ENCODE data around the gene A1BG. TPM values are rescaled to one million over a fixed set of nuclear protein-coding genes. Genes with fewer than 3 reads are reported as not detected.
"Not testable (repeated sequence)": the region's sequence is repeated elsewhere in the genome, so short reads cannot be mapped to it uniquely, and the experiment has no call there.

The A1BG gene
- total RNA-seq, 1 donor from 2014 or later = 21.8 TPM

GRCh38 chr19:58349590-58349989 lies 3.7 kb downstream of the A1BG start:
- Mint-ChIP-seq H3K36me3 (ENCODE audit: low read depth) (peaks cover 6% of the 10 kb centered on the region), H3K4me3 (peak overlapping the region; percentile 64), H3K9me3 (no peaks in the 10 kb centered on the region), H3K4me1 (peaks cover 32% of the 10 kb centered on the region), H3K27ac (no peak overlapping the region), H3K27me3 (no peaks in the 10 kb centered on the region)
- no peak for TF ChIP-seq CTCF (IDR thresholded peaks at IDR 0.05)
- CTCF ChIA-PET = no interaction called here
- DNase-seq = no peak
- no peak for ATAC-seq (ENCODE audit: low read depth)
- intact Hi-C loops (cut with micrococcal nuclease) = no loop called here
- POLR2A ChIA-PET = interaction anchor here (0.6 to 1.4 kb wide), 5 partner anchors 11 to 189 kb away, joined by 3 to 10 read pairs (median 4); partner anchors contain the start of gene ZNF497

DNA sequence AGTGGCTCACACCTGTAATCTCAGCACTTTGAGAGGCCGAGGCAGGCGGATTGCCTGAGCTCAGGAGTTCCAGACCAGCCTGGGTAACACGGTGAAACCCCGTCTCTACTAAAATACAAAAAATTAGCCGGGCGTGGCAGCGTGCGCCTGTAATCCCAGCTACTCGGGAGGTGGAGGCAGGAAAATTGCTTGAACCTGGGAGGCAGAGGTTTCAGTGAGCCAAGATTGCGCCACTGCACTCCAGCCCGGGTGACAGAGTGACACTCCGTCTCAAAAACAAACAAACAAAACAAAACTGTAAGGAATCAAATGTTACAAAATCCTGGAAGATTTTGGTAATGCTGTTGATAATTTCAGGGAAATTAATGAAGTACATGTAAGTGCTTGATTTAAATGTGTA lies 5.2 kb downstream of the A1BG start:
- DNase-seq; H3K9me3 Mint-ChIP-seq; H3K36me3 Mint-ChIP-seq (ENCODE audit: low read depth); H3K27me3 Mint-ChIP-seq; ATAC-seq (ENCODE audit: low read depth); intact Hi-C loops (cut with micrococcal nuclease): not testable (repeated sequence)
- H3K4me1 Mint-ChIP-seq = peaks cover 32% of the 10 kb centered on the region
- H3K27ac Mint-ChIP-seq = peak overlapping the region; percentile 76
- CTCF ChIA-PET = interaction anchor here (0.8 kb wide), 1 partner anchor 172 kb away, joined by 3 read pairs; the partner anchor contains the start of gene ZBTB45
- H3K4me3 Mint-ChIP-seq = peak overlapping the region; percentile 93
- POLR2A ChIA-PET = interaction anchor here (0.7 to 4.4 kb wide), 13 partner anchors 8 to 214 kb away, joined by 3 to 90 read pairs (median 5); partner anchors contain the start of genes RPS5, TRIM28, ZNF324B and ZNF497

GRCh38 chr19:58346961-58347929 lies 6.0 kb downstream of the A1BG start:
- ATAC-seq (ENCODE audit: low read depth) = peak; percentile 93
- Mint-ChIP-seq H3K27ac (peak overlapping the region; percentile 76), H3K4me1 (peaks cover 30% of the 10 kb centered on the region), H3K4me3 (peak overlapping the region; percentile 93), H3K9me3 (no peaks in the 10 kb centered on the region), H3K36me3 (ENCODE audit: low read depth) (peaks cover 7% of the 10 kb centered on the region), H3K27me3 (no peaks in the 10 kb centered on the region)
- DNase-seq = peak; percentile 84
- intact Hi-C loops (cut with micrococcal nuclease) = loop anchor here (1.0 kb wide), 5 partner anchors 15 to 68 kb away; partner anchors contain the start of genes RPS5, ZNF497 and ZNF837
- POLR2A ChIA-PET = interaction anchor here (0.6 to 4.4 kb wide), 23 partner anchors 9 to 890 kb away, joined by 3 to 90 read pairs (median 4); partner anchors contain the start of genes CHMP2A, ERVK3-1, RPS5 and TRIM28
- CTCF ChIA-PET = interaction anchor here (0.6 to 1.0 kb wide), 4 partner anchors 15 to 173 kb away, joined by 3 to 4 read pairs (median 3); partner anchors contain the start of genes ZBTB45, ZNF274 and ZNF497
- TF ChIP-seq CTCF (IDR thresholded peaks at IDR 0.05) = no peak

- TF ChIP-seq CTCF (IDR thresholded peaks at IDR 0.05) = no peak
- Mint-ChIP-seq H3K4me3 (peak overlapping the region; percentile 21), H3K27me3 (no peaks in the 10 kb centered on the region), H3K36me3 (ENCODE audit: low read depth) (peaks cover 16% of the 10 kb centered on the region), H3K4me1 (peaks cover 27% of the 10 kb centered on the region), H3K27ac (no peak overlapping the region), H3K9me3 (no peaks in the 10 kb centered on the region)
- POLR2A ChIA-PET = interaction anchor here (4.4 kb wide), 1 partner anchor 17 kb away, joined by 90 read pairs; the partner anchor contains the start of gene ZNF497
- DNase-seq (no peak), ATAC-seq (ENCODE audit: low read depth) (no peak)
- intact Hi-C loops (cut with micrococcal nuclease) = no loop called here
- CTCF ChIA-PET = no interaction called here
Measured at GRCh38 chr19:58345558-58345957, 7.7 kb downstream of the A1BG start.

DNA sequence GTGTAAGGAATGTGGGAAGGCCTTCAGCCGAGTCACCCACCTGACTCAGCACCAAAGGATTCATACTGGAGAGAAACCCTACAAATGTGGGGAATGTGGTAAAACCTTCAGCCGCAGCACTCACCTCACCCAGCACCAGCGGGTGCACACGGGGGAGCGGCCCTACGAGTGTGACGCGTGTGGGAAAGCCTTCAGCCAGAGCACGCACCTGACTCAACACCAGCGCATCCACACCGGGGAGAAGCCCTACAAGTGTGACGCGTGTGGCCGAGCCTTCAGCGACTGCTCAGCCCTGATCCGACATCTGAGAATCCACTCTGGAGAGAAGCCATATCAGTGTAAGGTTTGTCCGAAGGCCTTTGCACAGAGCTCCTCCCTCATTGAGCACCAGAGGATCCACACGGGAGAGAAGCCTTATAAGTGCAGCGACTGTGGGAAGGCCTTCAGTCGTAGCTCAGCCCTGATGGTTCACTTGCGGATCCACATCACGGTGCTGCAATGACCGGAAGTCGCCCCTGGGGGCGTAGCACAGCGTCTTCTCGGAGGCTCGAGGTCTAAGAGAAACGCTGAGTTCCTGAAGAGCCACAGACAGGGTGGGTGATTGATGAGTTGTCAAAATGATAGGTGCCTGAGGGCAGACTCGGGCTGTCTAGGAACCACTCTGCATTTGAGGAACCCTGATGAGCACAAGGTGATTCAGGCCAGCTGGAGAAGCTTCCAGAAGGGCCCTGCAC lies 14.3 kb downstream of the A1BG start:
- POLR2A ChIA-PET = no interaction called here
- no peak overlapping the region for H3K4me3 Mint-ChIP-seq
- H3K9me3 Mint-ChIP-seq = no peaks in the 10 kb centered on the region
- ATAC-seq (ENCODE audit: low read depth) (no peak), DNase-seq (no peak)
- CTCF ChIA-PET = no interaction called here
- H3K27ac Mint-ChIP-seq = no peak overlapping the region
- no peaks in the 10 kb centered on the region for H3K27me3 Mint-ChIP-seq
- peaks cover 59% of the 10 kb centered on the region for H3K36me3 Mint-ChIP-seq (ENCODE audit: low read depth)
- no peak for TF ChIP-seq CTCF (IDR thresholded peaks at IDR 0.05)
- intact Hi-C loops (cut with micrococcal nuclease) = no loop called here
- no peaks in the 10 kb centered on the region for H3K4me1 Mint-ChIP-seq

Data from activated B cell treated with CpG ODN at 0.5 μM for 24 hours (primary cell).